ENCODE measurements around the gene TRAPPC12.
"Not testable (repeated sequence)": the region's sequence is repeated elsewhere in the genome, so short reads cannot be mapped to it uniquely, and the experiment has no call there.

TRAPPC12 gene

DNA sequence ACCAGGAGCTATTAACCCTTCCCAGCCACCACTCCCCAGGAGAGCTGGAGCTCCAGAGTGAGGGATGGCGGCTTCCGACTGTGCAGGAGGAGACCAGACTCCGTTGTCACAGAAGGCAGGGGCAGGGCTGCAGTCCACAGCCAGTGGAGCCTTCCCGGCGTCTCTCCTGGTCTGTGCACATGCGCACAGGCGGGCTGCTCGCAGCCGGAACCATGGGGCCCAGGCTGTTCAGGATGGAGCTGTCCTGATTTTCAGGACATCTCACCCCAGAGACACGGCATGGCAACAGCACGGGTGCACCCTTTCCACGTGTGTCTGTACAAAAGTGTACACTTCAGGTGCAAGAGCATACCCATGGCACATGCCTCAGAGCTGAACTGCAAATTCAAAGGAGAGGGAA lies 30.7 kb upstream of the TRAPPC12 start:
- H3K36me3 ChIP-seq (ENCODE audit: control insufficient read depth, insufficient read depth, low read length) = peaks cover 4% of the 10 kb centered on the region

DNA sequence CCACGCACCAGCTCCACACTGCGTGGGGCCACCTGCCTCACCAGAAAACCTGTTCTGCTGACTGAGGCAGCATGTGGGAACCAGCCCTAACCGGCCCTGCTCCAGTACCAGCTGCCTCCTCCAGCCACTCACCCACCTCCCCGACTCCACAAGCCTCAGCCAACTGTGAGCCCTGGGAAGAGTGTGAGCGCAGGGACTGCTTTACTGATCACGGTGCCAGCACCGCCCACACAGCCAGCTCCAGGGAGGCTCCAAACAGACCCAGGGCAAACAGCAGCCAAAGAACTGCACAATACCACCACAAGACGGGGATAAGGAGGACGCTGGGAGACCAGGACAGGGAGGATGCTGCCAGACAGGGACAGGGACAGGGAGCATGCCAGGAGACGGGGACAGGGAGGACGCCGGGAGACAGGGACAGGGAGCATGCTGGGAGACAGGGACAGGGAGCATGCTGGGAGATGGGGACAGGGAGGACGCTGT lies 30.2 kb upstream of the TRAPPC12 start:
- TF ChIP-seq, protein P1, sequence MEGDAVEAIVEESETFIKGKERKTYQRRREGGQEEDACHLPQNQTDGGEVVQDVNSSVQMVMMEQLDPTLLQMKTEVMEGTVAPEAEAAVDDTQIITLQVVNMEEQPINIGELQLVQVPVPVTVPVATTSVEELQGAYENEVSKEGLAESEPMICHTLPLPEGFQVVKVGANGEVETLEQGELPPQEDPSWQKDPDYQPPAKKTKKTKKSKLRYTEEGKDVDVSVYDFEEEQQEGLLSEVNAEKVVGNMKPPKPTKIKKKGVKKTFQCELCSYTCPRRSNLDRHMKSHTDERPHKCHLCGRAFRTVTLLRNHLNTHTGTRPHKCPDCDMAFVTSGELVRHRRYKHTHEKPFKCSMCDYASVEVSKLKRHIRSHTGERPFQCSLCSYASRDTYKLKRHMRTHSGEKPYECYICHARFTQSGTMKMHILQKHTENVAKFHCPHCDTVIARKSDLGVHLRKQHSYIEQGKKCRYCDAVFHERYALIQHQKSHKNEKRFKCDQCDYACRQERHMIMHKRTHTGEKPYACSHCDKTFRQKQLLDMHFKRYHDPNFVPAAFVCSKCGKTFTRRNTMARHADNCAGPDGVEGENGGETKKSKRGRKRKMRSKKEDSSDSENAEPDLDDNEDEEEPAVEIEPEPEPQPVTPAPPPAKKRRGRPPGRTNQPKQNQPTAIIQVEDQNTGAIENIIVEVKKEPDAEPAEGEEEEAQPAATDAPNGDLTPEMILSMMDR (IDR thresholded peaks at IDR 0.05; ENCODE audit: insufficient read depth, low read length, poor library complexity, severe bottlenecking) = no peak
- peaks cover 5% of the 10 kb centered on the region for H3K36me3 ChIP-seq (ENCODE audit: control insufficient read depth, insufficient read depth, low read length)
- H3K4me3 ChIP-seq (replicated peaks; ENCODE audit: low read depth, low read length) = no peak overlapping the region
- no peak for DNase-seq (ENCODE audit: extremely low read depth, insufficient read length)
- H3K27me3 ChIP-seq (replicated peaks; ENCODE audit: control insufficient read depth, insufficient read depth, low read length) = no peaks in the 10 kb centered on the region

More for the DNA sequence above, 30.7 kb upstream of the TRAPPC12 start:
- no peak overlapping the region for H3K4me3 ChIP-seq (replicated peaks; ENCODE audit: low read depth, low read length)
- H3K27me3 ChIP-seq (replicated peaks; ENCODE audit: control insufficient read depth, insufficient read depth, low read length) = no peaks in the 10 kb centered on the region
- TF ChIP-seq, protein P1 (IDR thresholded peaks at IDR 0.05; ENCODE audit: insufficient read depth, low read length, poor library complexity, severe bottlenecking) = no peak
- no peak for DNase-seq (ENCODE audit: extremely low read depth, insufficient read length)

DNA sequence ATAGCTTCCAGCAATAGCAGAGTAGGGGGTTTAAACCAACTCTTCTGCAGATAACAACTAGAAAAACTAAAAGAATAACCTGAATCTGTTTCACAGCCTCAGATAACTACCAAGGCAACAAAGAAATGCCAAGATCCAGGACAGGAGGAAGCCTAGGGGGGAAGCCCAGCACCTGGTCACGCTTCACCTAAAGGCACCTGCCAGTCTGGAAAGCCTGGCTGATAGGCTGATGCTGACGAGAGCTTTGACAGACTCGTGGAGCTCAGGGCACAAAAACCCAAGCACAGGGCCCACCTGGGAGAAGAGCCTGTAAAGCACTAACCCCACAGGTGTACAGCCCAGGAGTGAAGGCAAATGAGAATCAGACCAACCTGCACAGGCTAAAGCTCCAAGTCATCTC lies 24.5 kb upstream of the TRAPPC12 start:
- no peak for DNase-seq (ENCODE audit: extremely low read depth, insufficient read length)
- Histone ChIP-seq H3K27me3 (replicated peaks; ENCODE audit: control insufficient read depth, insufficient read depth, low read length) (no peaks in the 10 kb centered on the region), H3K4me3 (replicated peaks; ENCODE audit: low read depth, low read length) (no peak overlapping the region), H3K36me3 (ENCODE audit: control insufficient read depth, insufficient read depth, low read length) (peaks cover 3% of the 10 kb centered on the region)
- TF ChIP-seq, protein P1 (IDR thresholded peaks at IDR 0.05; ENCODE audit: insufficient read depth, low read length, poor library complexity, severe bottlenecking) = no peak

DNA sequence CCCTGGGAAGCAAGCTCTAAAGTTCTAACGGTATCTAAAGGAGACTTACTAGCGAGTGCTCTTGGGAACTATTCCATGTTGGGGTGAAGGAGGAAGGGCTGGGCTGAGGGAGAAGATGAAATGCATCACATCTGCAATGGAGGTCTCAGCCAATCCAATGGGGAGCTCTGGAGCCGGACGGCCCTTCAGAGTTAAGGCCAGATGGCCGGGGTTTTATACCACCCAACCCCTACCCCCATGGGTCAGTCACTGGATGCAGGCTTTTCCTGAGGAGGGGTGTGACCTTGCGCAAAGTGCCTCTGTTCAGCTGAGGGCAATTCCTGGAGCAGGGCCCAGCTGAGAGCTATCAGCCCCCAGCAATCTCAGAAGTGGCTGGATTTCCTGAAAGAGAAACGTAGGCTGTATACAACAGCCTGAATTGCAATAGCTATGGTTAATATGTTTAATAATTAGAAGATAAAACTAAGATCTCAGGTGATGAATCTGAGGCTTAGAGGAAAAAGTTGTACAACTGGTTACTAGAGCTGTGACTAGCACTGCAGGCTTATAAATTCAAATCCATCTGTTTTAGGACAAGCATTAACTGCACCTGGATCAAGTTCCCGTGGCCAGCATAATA lies 23.4 kb upstream of the TRAPPC12 start:
- TF ChIP-seq, protein P1 (IDR thresholded peaks at IDR 0.05; ENCODE audit: insufficient read depth, low read length, poor library complexity, severe bottlenecking) = no peak
- Histone ChIP-seq H3K36me3 (ENCODE audit: control insufficient read depth, insufficient read depth, low read length) (peaks cover 3% of the 10 kb centered on the region), H3K4me3 (replicated peaks; ENCODE audit: low read depth, low read length) (no peak overlapping the region), H3K27me3 (replicated peaks; ENCODE audit: control insufficient read depth, insufficient read depth, low read length) (no peaks in the 10 kb centered on the region)
- no peak for DNase-seq (ENCODE audit: extremely low read depth, insufficient read length)

DNA sequence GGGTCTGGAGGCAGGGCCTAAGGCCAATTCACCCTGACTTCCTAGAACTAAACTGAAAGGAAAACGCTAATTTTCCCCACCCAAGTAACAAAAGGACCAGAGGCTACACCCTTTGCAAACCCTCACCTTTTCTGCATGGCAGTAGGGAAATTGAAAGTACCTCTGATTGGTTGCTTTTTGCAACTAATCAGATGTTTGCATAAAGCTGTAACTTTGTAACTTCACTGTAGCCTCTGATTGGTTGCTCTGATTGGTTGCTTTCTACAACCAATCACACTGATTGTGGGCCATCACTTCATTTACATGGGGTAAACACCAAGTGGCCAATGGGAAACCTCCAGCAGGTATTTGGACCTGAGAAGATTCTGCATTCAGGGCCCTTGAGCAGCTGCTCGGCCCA lies 22.7 kb upstream of the TRAPPC12 start:
- Histone ChIP-seq H3K36me3 (ENCODE audit: control insufficient read depth, insufficient read depth, low read length) (peaks cover 3% of the 10 kb centered on the region), H3K27me3 (replicated peaks; ENCODE audit: control insufficient read depth, insufficient read depth, low read length) (no peaks in the 10 kb centered on the region), H3K4me3 (replicated peaks; ENCODE audit: low read depth, low read length) (no peak overlapping the region)
- no peak for DNase-seq (ENCODE audit: extremely low read depth, insufficient read length)
- TF ChIP-seq, protein P1 (IDR thresholded peaks at IDR 0.05; ENCODE audit: insufficient read depth, low read length, poor library complexity, severe bottlenecking) = no peak

DNA sequence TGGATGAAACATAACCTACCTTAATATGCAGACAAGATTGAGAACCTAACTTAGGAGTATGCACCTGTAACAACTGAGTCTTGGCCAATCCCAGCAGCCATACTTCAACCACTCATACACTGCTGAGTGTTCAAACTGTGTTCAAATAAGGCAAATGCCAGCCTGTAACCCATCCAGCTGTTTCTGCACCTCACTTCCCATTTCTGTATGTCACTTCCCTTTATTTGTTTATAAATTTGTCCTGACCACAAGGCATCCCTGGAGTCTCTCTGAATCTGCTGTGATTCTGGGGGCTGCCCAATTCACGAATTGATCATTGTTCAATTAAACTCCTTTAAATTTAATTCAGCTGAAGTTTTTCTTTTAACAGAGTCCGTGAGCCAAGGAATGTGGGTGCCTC lies 22.0 kb upstream of the TRAPPC12 start:
- H3K4me3 ChIP-seq (replicated peaks; ENCODE audit: low read depth, low read length); H3K36me3 ChIP-seq (ENCODE audit: control insufficient read depth, insufficient read depth, low read length); DNase-seq (ENCODE audit: extremely low read depth, insufficient read length); H3K27me3 ChIP-seq (replicated peaks; ENCODE audit: control insufficient read depth, insufficient read depth, low read length): not testable (repeated sequence)

All from GM06990 (cell line).